SIG-M5 treated with dmso at 0.1 percent for 504 hours (cell line): Measurements from ENCODE around the gene PRSS50.

Source experiments
- DNase-seq: peaks from one replicate; lab custom pipeline; 2025; ENCODE audit not compliant: unreplicated experiment; lab: John Stamatoyannopoulos, UW

PRSS50 gene

GRCh38 chr3:46670000-46670890 lies 47.4 kb downstream of the PRSS50 start:
- DNase-seq: no peak

- DNase-seq: no peak
Measured at GRCh38 chr3:46669191-46669999, 48.3 kb downstream of the PRSS50 start.

GRCh38 chr3:46668591-46668990 lies 49.1 kb downstream of the PRSS50 start:
- no peak for DNase-seq

GRCh38 chr3:46668116-46668515 lies 49.6 kb downstream of the PRSS50 start:
- no peak for DNase-seq

GRCh38 chr3:46667657-46668056 lies 50.0 kb downstream of the PRSS50 start:
- no peak for DNase-seq

GRCh38 chr3:46667061-46667621 lies 50.5 kb downstream of the PRSS50 start:
- no peak for DNase-seq

- no peak for DNase-seq
Measured at GRCh38 chr3:46666453-46666845, 51.2 kb downstream of the PRSS50 start.

GRCh38 chr3:46665763-46666452 lies 51.8 kb downstream of the PRSS50 start:
- DNase-seq: no peak

- DNase-seq: no peak
Measured at GRCh38 chr3:46664971-46665762, 52.5 kb downstream of the PRSS50 start.

- DNase-seq: no peak
Measured at GRCh38 chr3:46664188-46664970, 53.3 kb downstream of the PRSS50 start.

- DNase-seq: no peak
Measured at GRCh38 chr3:46663591-46664135, 54.0 kb downstream of the PRSS50 start.

- DNase-seq: no peak
Measured at GRCh38 chr3:46662771-46663551, 54.7 kb downstream of the PRSS50 start.
